ENCODE data around the gene ROBO1.

Gene ROBO1

DNA sequence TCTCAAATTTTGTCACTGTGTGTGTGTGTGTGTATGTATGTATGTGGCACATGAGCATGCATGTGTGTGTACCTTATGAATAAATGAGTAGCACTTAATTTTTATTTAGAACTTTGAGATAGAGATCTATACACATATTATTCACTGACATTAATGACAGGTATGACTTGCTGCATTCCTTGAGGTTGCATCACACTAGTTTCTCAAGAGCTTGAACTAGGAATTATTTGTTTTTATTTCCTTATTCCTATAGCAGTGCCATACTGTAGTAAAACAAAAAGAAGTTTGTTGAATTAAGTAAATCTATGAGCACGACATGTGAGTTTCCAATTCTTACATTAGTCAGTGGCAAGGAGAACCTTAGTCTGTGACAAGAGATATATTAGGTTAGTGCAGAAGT, 943.9 kb downstream of the ROBO1 start:
- no peak for DNase-seq

DNA sequence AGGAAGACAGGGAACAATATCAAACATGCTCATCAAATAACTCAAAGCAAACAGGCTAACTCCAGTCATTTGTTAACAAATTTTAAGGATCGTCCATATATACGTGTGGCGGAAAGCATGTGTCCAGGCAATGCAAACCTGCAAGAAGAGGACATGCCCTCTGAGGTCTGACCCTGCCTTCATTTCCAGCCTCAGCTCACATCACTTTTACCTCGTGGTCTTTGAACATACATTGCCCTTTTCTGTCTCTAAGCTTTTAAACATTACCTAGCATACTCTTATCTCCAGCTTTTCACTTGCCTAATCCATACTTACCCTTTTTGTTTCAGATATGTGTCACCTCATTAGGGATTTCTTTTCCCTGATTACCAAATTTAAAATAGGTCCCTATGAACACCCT, 944.4 kb downstream of the ROBO1 start:
- DNase-seq: no peak

DNA sequence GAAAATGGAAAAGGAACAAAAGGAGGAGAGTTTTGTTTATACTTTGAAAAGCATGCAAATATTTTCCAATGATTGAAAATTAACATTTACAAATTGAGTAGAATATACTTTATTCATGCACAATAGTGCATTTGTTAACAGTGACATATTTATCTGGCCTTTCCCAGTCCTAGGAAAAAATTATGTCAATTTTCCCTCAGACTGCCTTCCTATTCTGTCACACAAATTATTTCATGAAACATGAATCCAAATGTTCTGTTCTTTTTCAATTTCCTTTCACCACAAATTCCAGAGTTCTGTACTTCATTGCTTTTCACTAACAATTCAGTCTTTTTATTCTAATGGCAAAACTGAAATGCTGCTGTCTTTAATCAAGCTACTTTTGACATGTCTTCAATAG, 945.1 kb downstream of the ROBO1 start:
- no peak for DNase-seq

DNA sequence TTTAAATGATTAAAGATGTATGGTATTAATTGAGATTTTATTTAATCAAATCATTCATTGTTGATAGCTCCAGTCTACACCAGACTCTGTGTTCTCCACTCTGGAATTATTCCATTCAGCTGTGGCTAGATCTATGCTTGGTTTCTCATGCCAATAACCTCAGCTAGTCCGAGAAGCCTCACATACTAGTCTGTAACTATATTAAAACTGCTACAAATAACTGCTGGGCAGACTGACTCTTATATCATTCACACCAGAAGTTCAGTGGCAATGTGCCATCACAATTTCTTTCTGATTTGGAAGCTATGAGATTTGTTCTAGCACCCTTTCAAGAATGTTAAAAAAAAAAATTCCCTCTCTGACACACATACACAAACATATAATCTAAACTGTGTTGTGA, 947.3 kb downstream of the ROBO1 start:
- DNase-seq: no peak

DNA sequence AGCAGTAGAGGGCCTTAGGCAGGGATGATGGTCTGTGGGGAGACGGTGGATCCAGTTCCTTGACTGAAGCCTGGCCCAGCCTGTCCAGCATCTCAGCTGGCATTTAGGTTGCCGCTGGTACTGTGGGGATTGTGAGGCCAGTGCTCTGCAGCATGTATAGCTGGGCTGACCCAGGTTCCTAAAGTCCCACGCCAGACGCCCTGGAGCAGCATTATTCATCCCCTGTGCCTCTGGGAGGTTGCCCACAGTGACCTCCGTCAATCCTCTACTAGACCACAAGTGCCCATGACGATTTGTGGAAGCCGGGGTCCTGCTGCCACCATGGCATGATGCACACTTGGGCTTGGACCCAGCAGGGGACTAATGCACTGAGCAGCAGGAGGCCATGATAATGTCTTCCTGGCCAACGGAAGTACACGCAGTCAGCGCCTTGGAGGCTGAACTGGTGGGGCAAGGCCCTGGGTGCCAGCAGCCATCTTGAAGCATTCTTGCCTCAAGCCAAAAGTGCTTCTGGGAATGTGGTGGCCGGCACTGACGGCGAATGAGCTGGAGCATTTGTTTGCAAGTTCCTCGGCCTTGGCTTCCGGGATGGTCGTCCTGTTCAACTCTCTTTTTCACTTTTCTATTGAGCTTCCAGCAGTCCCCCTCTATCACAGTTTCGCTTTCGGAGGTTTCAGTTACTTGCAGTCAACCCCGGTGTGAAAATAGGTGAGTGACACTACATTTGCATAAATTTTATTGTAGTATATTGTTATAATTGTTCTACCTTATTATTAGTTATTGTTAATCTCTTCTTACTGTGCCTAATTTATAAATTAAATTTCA, 949.4 kb downstream of the ROBO1 start:
- DNase-seq: no peak

DNA sequence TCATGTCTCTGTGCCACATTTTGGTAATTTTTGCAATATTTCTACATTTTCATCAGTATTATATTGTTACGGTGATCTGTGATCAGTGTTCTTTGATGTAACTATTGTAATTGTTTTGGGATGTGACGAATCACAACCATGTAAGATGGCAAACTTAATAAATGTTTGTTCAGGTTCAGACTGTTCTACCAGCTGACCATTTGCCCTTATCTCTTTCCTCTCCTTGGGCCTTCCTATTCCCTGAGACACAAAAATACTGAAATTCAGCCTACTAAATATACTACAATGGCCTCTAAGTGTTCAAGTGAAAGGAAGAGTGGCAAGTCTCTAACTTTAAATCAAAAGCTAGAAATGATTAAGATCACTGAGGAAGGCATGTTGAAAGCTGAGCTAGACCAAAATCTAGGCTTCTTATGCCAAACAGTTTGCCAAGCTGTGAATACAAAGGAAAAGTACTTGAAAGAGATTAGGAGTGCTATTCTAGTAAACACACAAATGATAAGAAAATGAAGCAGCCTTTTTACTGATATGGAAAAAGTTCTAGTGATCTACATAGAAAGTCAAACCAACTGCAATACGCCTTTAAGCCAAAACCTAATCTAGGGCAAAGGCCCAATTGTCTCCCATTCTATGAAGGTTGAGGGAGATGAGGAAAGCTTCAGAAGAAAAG, 952.8 kb downstream of the ROBO1 start:
- no peak for DNase-seq

DNA sequence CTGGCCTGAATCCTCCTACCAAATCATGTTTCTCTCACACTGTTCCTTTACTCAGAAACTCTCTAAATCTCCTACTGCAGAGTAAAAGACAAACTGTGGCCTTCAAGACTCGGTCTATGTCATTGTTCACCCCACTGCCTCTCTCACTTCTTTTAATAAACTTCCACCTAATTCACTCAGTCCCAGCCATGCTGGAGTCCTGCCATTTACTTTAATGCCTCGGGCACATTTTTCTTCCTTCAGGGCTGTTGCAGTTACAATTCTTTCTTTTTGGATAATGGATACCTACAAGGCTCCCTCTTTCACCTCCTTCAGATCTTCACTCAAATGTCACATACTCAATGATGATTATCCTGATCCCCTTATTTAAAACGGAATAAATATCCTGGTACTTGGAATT, 955.6 kb downstream of the ROBO1 start:
- DNase-seq: no peak

DNA sequence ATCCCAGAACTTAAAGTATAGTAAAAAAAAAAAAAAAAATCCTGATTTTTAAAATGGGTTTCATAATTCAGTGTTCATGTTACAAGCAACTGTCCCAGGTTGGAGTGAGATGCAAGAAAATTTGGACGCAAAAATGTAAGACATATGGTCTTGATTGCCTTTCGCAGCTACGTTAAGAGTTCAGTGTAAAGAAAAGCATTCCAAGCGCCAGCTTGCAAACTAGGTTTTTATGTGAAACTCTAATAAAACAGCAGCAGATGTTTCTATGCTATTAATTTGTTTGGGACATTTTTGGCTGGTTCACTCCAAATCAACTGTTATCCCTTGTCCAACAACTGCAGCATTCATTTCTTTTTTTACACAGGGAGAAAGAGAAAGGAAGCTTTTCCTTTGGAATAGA, 957.8 kb downstream of the ROBO1 start:
- peak; percentile 70 for DNase-seq

DNA sequence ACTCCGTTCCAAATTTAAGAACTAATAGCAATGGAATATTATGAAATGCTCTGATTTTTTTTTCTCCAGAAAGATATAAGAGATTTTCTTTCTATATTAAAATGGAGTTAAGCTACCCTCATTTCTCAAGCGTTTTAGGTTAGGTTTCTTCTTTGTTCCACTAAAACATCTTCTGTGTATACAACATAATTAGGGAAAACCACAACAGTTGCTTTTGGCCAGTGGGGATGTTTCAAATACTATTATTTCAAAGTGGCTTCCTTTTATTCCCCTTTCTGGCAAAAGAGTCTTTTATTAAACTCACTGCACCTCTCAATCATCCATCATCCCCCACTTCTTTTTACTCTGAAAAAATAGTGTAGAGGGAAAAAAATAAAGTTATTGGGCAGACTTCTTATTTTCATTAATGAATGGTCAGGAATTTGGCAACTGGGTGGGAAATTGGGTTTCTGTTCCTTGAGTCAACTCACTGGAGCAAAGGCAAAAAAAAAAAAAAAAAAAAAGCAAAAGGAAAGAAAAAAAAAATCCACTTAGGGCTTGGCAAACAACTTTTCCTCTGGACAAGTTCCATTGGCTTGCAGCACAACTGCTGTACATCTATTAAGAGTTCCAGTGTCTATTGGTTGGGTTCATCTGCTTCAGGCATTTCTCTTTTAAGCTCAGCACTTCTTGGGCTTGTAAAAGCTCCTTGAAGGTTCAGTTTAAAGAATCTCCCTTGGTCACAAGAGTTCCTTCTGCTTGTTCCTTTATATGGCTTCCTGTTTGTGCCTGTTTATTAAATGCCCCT, 963.4 kb downstream of the ROBO1 start:
- DNase-seq: peak; percentile 56

DNA sequence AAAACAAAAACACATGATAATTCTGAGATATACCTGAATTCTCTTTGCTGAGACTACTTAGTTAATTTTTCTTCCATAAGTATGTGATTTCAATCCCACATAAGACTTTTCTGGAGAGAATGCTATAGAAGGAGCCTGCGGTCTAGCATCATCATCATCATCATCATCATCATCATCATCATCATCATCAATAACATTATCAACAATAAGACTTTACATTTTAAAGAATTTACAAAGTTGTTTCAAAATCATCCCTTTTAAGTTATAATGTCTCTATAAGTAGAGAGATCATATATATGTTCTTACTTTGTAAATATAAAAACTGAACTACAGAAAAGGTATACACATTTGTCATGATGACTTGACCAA, 965.3 kb downstream of the ROBO1 start:
- DNase-seq: no peak

DNA sequence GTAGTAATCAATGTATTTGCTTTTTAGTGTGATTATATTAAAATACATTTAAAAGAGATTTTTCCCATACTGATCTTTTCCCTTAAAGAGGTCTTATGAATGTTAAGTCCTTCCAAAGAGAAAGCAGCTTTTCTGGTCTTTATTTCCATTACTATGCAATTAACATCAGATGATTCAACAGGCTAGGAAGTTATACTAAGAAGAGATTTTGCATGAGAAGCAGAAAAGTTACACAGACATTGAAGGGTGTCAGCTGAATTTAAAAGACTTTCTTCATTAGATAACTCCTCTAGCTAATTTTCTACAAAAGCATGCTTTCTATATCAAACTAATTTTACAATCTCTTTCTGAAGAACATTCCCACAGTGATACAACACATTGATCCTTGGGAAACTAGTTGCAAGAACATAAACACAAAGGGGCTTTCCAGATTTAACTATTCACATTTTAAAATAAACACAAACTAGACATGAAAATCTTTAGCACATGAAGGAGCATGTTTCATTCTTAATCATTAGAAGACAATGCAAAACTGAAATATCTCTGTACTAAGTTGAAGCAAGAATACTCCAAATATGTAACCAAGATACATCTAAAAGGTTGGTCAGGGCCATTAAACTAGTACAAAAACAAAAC, 965.8 kb downstream of the ROBO1 start:
- DNase-seq: no peak

DNA sequence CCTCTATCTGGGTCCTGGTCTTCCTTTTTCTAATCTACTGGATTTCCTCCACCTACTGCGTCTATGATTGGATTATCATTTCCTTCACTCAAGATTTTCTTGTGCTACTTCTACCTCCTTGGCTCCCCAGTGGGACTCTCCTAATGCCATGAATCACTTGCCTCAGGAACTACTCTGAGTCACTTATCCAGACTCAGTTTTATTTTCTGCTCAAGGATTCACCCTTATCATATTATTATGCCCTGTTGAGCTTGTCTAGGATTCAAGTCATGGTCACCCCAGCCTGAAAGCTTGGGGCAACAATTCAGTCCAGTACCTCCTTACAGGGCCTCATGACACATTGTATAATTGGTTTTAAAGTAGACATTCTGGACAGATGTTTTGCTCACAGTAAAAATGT, 968.1 kb downstream of the ROBO1 start:
- DNase-seq: no peak

DNA sequence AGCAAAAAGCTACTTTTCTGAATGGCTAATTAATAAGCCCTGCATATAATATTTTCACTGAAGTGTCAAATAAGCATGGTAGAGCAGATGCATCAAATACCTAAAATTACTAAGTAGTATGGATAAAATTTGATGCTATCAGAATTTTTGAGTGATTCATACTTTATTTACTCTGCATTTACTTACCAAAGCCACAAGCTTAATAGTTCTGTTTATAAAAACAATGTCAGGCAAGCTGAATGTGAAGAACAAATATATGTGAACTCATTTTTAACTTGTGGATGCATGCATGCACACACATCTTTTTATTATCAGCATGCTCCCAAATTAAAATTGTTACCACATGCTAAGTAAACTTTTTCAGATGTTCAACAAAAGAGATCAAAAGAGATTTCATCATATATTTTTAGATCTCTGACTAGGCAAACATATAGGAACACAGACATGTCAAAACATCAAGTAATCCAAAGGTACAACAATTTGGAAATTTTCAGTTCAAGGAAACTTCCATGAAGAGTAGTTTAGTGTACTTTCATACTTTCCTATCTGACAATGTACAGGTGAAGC, 969.4 kb downstream of the ROBO1 start:
- no peak for DNase-seq

DNA sequence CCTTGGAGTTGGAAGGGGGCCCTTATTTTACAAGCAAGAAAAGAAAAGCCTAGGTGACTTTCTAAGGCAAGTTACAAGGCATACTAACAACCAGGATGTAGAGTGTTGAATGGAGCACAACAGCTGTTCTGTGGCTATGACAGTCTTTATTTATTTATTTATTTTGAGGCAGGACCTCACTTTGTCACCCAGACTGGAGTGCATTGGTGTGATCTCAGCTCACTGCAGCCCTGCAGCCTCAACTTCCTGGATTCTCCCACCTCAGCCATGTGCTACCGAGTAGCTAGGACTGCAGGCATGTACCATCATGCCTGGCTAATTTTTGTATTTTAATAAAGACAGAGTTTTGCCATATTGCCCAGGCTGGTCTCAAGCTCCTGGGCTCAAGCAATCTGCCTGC, 973.4 kb downstream of the ROBO1 start:
- no peak for DNase-seq

DNA sequence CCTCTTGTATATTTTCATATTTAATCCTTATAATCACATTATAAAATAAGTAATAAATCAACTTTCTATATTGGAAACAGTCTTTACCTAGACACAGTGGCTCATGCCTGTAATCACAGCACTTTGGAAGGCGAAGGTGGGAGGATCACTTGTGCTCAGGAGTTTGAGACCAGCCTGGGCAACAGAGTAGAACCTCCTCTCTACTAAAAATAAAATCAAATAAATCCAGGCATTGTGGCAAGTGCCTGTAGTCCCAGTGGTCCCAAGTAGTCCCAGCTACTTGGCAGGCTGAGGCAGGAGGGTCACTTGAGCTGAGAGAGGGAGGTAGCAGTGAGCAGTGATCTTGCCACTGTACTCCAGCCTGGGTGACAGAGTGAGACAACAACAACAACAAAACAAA, 975.1 kb downstream of the ROBO1 start:
- no peak for DNase-seq

DNA sequence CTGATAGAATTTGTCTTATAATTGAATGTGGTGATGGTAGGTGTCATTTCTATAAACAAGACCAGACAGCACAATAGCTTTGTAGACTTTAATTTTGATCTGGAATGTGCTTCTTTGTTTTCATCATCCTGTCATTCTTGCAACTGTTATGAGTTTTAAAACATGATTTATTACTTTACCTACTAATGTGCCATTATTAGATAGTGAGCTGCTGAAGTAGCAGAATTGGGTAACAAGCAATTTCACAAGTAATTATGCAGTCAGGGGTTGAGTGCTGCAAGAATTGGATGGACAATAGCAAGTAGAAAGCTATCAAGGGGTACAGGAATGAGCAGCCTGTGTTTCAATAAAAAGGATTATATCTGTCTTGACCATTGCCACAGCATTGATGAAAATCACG, 975.6 kb downstream of the ROBO1 start:
- no peak for DNase-seq

DNA sequence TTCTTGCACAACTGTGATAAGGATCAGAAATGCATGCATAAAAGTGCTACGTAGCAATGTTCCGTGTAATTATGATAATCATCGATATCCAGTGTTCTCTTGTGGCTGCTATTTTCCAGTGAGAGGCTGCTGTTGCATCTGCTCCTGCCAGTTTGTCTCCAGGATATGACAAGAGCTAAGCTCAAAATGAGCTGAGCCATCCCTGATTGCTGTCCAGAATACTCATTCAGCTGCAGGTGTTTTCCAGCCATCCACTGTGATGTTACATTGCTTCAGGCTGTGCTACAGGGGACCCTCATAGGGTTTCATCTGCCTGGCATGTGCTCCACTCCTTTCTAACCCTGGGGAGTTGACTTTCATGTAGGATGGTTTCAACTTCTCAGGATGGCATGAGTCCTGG, 976.0 kb downstream of the ROBO1 start:
- DNase-seq: peak; percentile 26

DNA sequence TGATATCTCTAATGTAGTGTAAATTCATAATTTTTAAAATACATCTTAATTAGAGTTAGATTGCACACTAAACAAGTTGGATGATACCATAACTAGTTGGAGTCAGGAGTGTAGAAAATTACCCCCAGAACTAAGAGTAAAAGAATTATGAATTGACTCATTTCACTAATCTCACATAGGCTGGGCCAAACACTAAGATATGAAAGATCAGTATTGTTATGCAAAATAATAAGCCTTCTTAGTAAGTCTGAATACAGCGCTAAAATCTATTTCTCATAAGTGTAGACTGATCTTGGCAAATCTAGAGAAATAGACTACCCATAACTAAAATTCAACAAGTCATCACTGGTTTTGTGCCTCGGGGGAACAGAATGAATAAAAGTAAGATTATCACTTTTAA, 979.0 kb downstream of the ROBO1 start:
- DNase-seq: no peak

DNA sequence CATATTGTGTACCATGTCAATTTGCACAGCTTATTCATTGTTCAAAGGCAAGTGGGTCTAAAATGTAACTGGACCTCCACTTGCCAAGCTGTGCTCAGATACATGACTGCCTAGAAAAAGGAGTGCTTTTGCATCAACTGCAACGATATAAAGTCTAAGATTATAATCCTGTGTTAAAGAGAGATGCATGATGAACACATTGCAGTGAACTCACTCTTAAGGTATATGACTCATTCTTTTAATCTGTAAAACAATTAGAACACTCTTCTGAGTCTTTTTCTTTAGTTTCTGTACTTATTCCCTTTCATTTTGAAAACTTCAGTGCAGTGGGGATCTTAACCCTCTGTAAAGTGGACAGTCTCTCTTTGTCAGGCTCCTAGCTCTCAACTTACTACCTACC, 982.8 kb downstream of the ROBO1 start:
- no peak for DNase-seq

DNA sequence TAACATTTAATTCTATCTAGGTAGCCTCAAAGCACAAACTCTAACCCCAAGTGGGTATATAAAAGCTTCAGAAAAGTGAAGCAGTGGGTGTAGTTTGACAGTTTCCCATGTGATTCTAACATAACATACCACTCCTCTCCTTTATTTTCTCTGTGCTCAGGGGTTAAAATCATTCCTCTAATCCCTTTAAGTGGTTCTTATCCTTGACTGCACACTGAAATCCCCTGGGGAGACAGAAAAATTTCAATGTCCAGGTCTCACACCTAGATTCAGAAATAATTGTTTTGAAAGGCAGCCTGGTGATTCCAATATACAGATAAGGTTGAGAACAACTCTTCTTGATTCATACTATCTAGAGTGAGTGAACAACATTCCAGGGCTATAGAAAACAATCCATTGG, 986.4 kb downstream of the ROBO1 start:
- no peak for DNase-seq

DNA sequence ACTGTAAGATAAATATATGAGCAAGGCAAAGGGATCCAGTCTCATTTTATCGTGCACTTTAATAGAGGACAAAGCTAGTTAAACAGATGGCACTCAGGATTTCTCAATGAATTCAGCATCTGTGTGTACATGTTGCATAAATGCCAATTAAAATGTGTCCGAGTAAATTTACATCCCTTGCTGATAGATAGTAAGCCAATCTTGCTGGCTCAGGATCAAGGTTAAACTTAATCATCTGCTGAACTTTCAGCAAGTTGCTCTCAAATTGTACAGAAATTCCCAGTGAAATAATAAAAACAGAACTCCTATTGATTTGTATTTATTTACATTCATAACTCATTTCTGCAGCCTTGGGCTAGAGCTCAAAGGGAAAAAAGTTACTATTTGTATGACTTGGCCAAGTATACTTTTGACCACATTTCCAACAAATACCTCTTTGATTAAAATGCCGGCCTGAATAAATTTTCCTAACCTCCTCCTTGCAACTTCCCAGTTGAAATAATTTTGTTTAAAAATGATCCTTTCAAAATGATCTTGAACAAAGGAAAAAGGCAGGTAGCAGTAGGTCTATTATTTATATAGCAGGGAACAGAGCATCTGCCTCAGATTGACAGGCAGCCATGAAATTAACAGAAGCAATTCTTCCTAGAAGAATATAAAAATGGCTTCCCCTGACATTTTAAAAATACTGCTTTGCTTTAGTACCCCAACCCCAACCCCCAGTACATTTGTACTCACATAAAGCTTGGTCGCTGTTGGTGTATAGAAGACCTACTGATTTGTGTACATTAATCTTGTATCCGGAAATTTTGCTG, 1001.9 kb downstream of the ROBO1 start:
- no peak for DNase-seq

DNA sequence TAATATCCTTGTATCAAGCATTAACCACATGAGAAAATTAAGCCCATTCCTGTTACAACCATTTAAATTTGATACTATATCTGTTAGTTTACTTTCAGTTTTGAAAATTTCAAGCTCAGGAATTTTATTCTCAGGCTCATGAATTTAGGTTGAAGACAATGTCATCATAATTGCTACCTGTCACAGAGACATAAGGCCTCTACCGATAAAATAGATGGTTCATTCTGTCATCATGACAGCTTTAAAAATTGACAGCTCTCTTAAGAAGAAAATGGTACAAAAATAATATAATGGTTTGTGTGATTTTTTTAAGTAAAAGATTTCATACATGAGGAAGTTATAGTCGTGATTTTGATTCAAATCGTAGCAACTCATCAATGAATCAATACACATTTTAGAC, 1003.2 kb downstream of the ROBO1 start:
- DNase-seq: no peak

Data from right hindlimb (tissue), 1 donor.